ENCODE measurements around the gene SPTLC1.

SPTLC1 gene

GRCh38 chr9:92055624-92056023 lies 59.6 kb downstream of the SPTLC1 start:
- no peak for DNase-seq (ENCODE audit: low read depth in 1 of 2, low spot score in 1 of 2)
- H3K27me3 ChIP-seq (ENCODE audit: insufficient read depth, poor library complexity, severe bottlenecking), result no peaks in the 10 kb centered on the region
- TF ChIP-seq REST (IDR thresholded peaks at IDR 0.05; ENCODE audit: insufficient replicate concordance, low read depth) (no peak), POLR2AphosphoS5 (IDR thresholded peaks at IDR 0.05; ENCODE audit: low read depth) (no peak), GABPA (IDR thresholded peaks at IDR 0.05; ENCODE audit: low read depth) (no peak), CTCF (IDR thresholded peaks at IDR 0.05; ENCODE audit: insufficient read depth, low read length) (no peak), SPI1 (IDR thresholded peaks at IDR 0.05; ENCODE audit: borderline replicate concordance, low read depth) (no peak)
- H3K27ac ChIP-seq (replicated peaks), result no peak overlapping the region
- H3K4me3 ChIP-seq (replicated peaks; ENCODE audit: insufficient read depth, low read length), result no peak overlapping the region

DNA sequence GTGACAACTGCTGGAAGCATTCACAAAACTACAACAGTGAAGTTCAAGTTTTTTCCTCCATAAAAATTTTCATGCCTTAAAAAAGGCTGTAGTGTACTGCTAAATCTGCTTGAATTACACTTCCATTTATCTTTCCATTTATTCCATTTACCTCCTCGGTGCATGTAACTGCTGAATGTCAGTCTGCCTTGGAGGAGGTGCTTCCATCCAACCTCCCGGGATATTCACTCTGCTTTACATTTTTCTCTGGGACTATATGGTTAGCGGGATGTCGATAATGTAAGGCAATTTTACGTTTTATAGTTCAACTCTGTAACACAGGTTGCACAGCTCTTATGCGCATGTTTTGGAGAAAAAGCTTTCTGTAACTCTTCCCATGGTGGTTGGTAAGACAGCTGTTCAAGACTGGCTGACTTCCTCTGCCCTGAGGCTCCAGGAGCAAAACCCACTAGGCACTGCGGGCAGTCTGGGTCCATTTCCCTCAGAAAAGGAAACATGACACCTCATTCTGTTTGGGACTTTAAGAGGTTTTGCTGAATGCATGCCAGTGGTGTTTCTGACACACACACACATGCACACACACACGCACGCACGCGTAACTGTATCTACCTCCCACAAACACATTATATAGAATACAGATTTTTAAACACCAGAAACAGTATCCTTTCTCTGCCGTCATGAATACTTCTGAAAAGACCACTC lies 66.1 kb downstream of the SPTLC1 start:
- DNase-seq (ENCODE audit: low read depth in 1 of 2, low spot score in 1 of 2), result no peak
- no peak overlapping the region for H3K27ac ChIP-seq (replicated peaks)
- H3K27me3 ChIP-seq (ENCODE audit: insufficient read depth, poor library complexity, severe bottlenecking), result no peaks in the 10 kb centered on the region
- no peak overlapping the region for H3K4me3 ChIP-seq (replicated peaks; ENCODE audit: insufficient read depth, low read length)
- no peak for TF ChIP-seq REST (IDR thresholded peaks at IDR 0.05; ENCODE audit: insufficient replicate concordance, low read depth)
- no peak for TF ChIP-seq GABPA (IDR thresholded peaks at IDR 0.05; ENCODE audit: low read depth)
- TF ChIP-seq CTCF (IDR thresholded peaks at IDR 0.05; ENCODE audit: insufficient read depth, low read length), result no peak
- TF ChIP-seq POLR2AphosphoS5 (IDR thresholded peaks at IDR 0.05; ENCODE audit: low read depth), result no peak
- TF ChIP-seq SPI1 (IDR thresholded peaks at IDR 0.05; ENCODE audit: borderline replicate concordance, low read depth), result no peak

DNA sequence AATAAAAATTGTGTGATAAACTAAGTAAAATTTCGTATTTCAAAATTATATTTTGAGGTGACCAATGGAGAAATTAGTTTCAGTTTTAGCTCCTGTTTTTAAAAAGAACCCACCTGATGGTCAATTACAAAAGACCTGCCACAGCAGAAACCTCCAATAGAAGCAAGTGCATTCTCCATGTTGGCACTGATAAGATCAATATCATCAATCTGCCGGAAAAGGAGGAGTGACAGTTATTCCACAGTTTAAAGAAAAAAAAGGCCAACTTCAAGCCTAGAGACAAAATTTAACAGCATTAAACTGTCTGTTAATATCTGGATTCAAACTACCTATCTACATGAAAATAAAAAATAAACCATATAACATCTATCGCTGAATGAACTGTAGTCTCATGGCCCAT lies 67.7 kb downstream of the SPTLC1 start:
- TF ChIP-seq SPI1 (IDR thresholded peaks at IDR 0.05; ENCODE audit: borderline replicate concordance, low read depth), result no peak
- TF ChIP-seq POLR2AphosphoS5 (IDR thresholded peaks at IDR 0.05; ENCODE audit: low read depth), result no peak
- TF ChIP-seq CTCF (IDR thresholded peaks at IDR 0.05; ENCODE audit: insufficient read depth, low read length), result no peak
- no peak for TF ChIP-seq REST (IDR thresholded peaks at IDR 0.05; ENCODE audit: insufficient replicate concordance, low read depth)
- TF ChIP-seq GABPA (IDR thresholded peaks at IDR 0.05; ENCODE audit: low read depth), result no peak

More for the DNA sequence above, 67.7 kb downstream of the SPTLC1 start:
- Histone ChIP-seq H3K27me3 (ENCODE audit: insufficient read depth, poor library complexity, severe bottlenecking) (no peaks in the 10 kb centered on the region), H3K4me3 (replicated peaks; ENCODE audit: insufficient read depth, low read length) (no peak overlapping the region), H3K27ac (replicated peaks) (no peak overlapping the region)
- DNase-seq (ENCODE audit: low read depth in 1 of 2, low spot score in 1 of 2), result no peak

Data from HL-60 (cell line).